D721Med (cell line): ENCODE results near the gene CALHM1.
"Not testable (repeated sequence)": the region's sequence is repeated elsewhere in the genome, so short reads cannot be mapped to it uniquely, and the experiment has no call there.

Source experiments
- DNase-seq: peaks from one replicate; pipeline ENCODE4 v3.0.0; 2011; ENCODE audit warnings: low spot score; ENCODE audit not compliant: insufficient read length
- FAIRE-seq: peaks from 2 replicates; lab custom pipeline; 2011; peaks lifted over from hg19 to GRCh38; lab: Jason Lieb, UNC
- CTCF ChIP-seq: IDR thresholded peaks from 2 replicates; pipeline ENCODE4 v1.5.1; 2012; ENCODE audit warnings: mild to moderate bottlenecking, control low read depth; ENCODE audit not compliant: insufficient read depth; ENCODE audit errors: missing control alignments

Gene CALHM1

GRCh38 chr10:103458720-103459119 lies at the start of gene CALHM1:
Gene CALHM1 (minus strand): TSS chr10:103458900. CDS start chr10:103458751, 149 bp downstream.
- no peak for DNase-seq
- no peak for TF ChIP-seq CTCF
- no peak for FAIRE-seq

- DNase-seq (no peak), FAIRE-seq (no peak)
- no peak for TF ChIP-seq CTCF
Measured at GRCh38 chr10:103507235-103508191, 48.8 kb upstream of the CALHM1 start.

GRCh38 chr10:103506061-103506460 lies 47.4 kb upstream of the CALHM1 start:
- DNase-seq (no peak), FAIRE-seq (no peak)
- TF ChIP-seq CTCF: no peak

GRCh38 chr10:103504181-103504783 lies 45.6 kb upstream of the CALHM1 start:
- TF ChIP-seq CTCF: no peak
- FAIRE-seq (no peak), DNase-seq (no peak)

GRCh38 chr10:103503777-103504176 lies 45.1 kb upstream of the CALHM1 start:
- FAIRE-seq, DNase-seq: not testable (repeated sequence)

GRCh38 chr10:103502849-103503660 lies 44.4 kb upstream of the CALHM1 start:
- no peak for TF ChIP-seq CTCF
- DNase-seq: no peak
- FAIRE-seq: no peak

- TF ChIP-seq CTCF: no peak
- FAIRE-seq (no peak), DNase-seq (no peak)
Measured at GRCh38 chr10:103501186-103501585, 42.5 kb upstream of the CALHM1 start.
